SK-N-SH (cell line): ENCODE measurements around the gene IMPDH1. TPM values are rescaled to one million over a fixed set of nuclear protein-coding genes. Genes with fewer than 3 reads are reported as not detected.

Experiments
- CTCF ChIA-PET: fragments of 300-600, 350-600 bp; formaldehyde crosslinking; extraction: SDS; loops from one replicate; lab custom pipeline; 2021; lab: Yijun Ruan, JAX
- POLR2A ChIA-PET: fragments of 350-600 bp; sonication (Branson Sonifier 250); formaldehyde crosslinking; extraction: SDS; loops from one replicate; lab custom pipeline; 2020; ENCODE audit warnings: antibody characterized with exemption, inconsistent platforms; lab: Yijun Ruan, JAX
- DNase-seq: peaks from one replicate; pipeline ENCODE4 v3.0.0; 2012
- H2AFZ ChIP-seq: fragments of 200-600 bp; sonication (generic); 2 replicates; pipeline ENCODE4 v1.8.1; 2016; ENCODE audit warnings: antibody characterized with exemption, mild to moderate bottlenecking, low read depth
- H3F3A ChIP-seq: fragments of 200-600 bp; sonication (generic); replicated peaks from 2 replicates; pipeline ENCODE3; 2016; ENCODE audit warnings: antibody characterized with exemption, mild to moderate bottlenecking; ENCODE audit not compliant: insufficient read depth
- H3K27ac ChIP-seq, 2 experiments: fragments of 200-500 bp in 1 of 2; fragments of 200-600 bp in 1 of 2; sonication (Bioruptor generic) in 1 of 2; sonication (generic), shearing (Covaris generic) in 1 of 2; 2 replicates each; pipeline versions ENCODE4 v1.5.1 to v1.6.1; 2014 to 2016; ENCODE audit warnings: low read depth in 2 of 2, inconsistent platforms in 1 of 2, low read length in 1 of 2, mild to moderate bottlenecking in 1 of 2, mixed read lengths in 1 of 2
- H3K27me3 ChIP-seq: fragments of 200-600 bp; sonication (generic), shearing (Covaris generic); 2 replicates; pipeline ENCODE4 v1.6.1; 2016; ENCODE audit warnings: mixed run types; ENCODE audit not compliant: insufficient read depth
- H3K36me3 ChIP-seq, 2 experiments: fragments of 200-500 bp in 1 of 2; fragments of 200-600 bp in 1 of 2; sonication (Bioruptor generic) in 1 of 2; sonication (generic) in 1 of 2; replicated peaks in 1 of 2; 2 replicates each; pipeline versions ENCODE3 to v1.5.1; 2014 to 2016; ENCODE audit warnings: low read length in 1 of 2, mild to moderate bottlenecking in 1 of 2; ENCODE audit not compliant: insufficient read depth in 2 of 2, control insufficient read depth in 1 of 2
- H3K4me1 ChIP-seq, 2 experiments: fragments of 200-500 bp in 1 of 2; fragments of 200-600 bp in 1 of 2; sonication (Bioruptor generic) in 1 of 2; sonication (generic), shearing (Covaris generic) in 1 of 2; 2 replicates each; pipeline versions ENCODE4 v1.5.1 to v1.6.1; 2014 to 2016; ENCODE audit warnings: low read depth in 1 of 2, low read length in 1 of 2, mixed run types in 1 of 2; ENCODE audit not compliant: insufficient read depth in 2 of 2, control insufficient read depth in 1 of 2
- H3K4me2 ChIP-seq: fragments of 200-600 bp; sonication (generic), shearing (Covaris generic); 2 replicates; pipeline ENCODE4 v1.6.1; 2017; ENCODE audit warnings: mixed run types
- H3K4me3 ChIP-seq, 2 experiments: fragments of 200-500 bp in 1 of 2; fragments of 200-600 bp in 1 of 2; sonication (Bioruptor generic) in 1 of 2; sonication (generic), shearing (Covaris generic) in 1 of 2; 2 replicates each; pipeline versions ENCODE4 v1.5.1 to v1.8.1; 2014 to 2016; ENCODE audit warnings: low read depth in 2 of 2, inconsistent platforms in 1 of 2, low read length in 1 of 2, mild to moderate bottlenecking in 1 of 2, mixed read lengths in 1 of 2, moderate library complexity in 1 of 2
- H3K79me2 ChIP-seq: fragments of 200-600 bp; sonication (generic); 2 replicates; pipeline ENCODE4 v1.8.1; 2017; ENCODE audit warnings: mild to moderate bottlenecking; ENCODE audit not compliant: insufficient read depth
- H3K9ac ChIP-seq: fragments of 200-600 bp; sonication (generic); 2 replicates; pipeline ENCODE4 v1.6.1; 2017; ENCODE audit warnings: mixed run types
- H3K9me2 ChIP-seq: fragments of 200-600 bp; sonication (generic); 2 replicates; pipeline ENCODE4 v1.6.1; 2017; ENCODE audit warnings: mixed run types
- H3K9me3 ChIP-seq: fragments of 200-600 bp; sonication (generic); 2 replicates; pipeline ENCODE4 v1.6.1; 2017; ENCODE audit warnings: mixed run types, mild to moderate bottlenecking, moderate library complexity
- H4K20me1 ChIP-seq: fragments of 200-600 bp; sonication (generic); 2 replicates; pipeline ENCODE4 v1.6.1; 2017; ENCODE audit warnings: mild to moderate bottlenecking, mixed run types; ENCODE audit not compliant: insufficient read depth
- CHD2 ChIP-seq: fragments of 150-350 bp; IDR thresholded peaks from 2 replicates; pipeline ENCODE4 v1.6.1; 2018; ENCODE audit warnings: low read length; ENCODE audit not compliant: partially characterized antibody
- CTCF ChIP-seq: fragments of 200-600 bp; sonication (generic); IDR thresholded peaks from 2 replicates; pipeline ENCODE4 v1.6.1; 2017; ENCODE audit warnings: antibody characterized with exemption, mild to moderate bottlenecking, moderate library complexity
- EZH2phosphoT487 ChIP-seq: fragments of 200-600 bp; sonication (generic); IDR thresholded peaks from 2 replicates; pipeline ENCODE4 v1.6.1; 2017; ENCODE audit warnings: low read depth, mixed run types, mild to moderate bottlenecking, antibody characterized with exemption, moderate library complexity, borderline replicate concordance
- FOSL2 ChIP-seq: IDR thresholded peaks from 2 replicates; pipeline ENCODE4 v1.4.0; 2012; ENCODE audit warnings: low read depth, mild to moderate bottlenecking, moderate library complexity, borderline replicate concordance
- FOXM1 ChIP-seq: IDR thresholded peaks from 2 replicates; pipeline ENCODE4 v1.4.0; 2012; ENCODE audit warnings: low read depth, mild to moderate bottlenecking
- GABPA ChIP-seq: IDR thresholded peaks from 2 replicates; pipeline ENCODE4 v1.4.0; 2012; ENCODE audit warnings: low read depth, mild to moderate bottlenecking
- GATA2 ChIP-seq: sonication (generic); formaldehyde crosslinking; IDR thresholded peaks from 2 replicates; pipeline ENCODE4 v1.5.0; 2020; ENCODE audit warnings: mild to moderate bottlenecking, missing genetic modification reagents
- MXI1 ChIP-seq: IDR thresholded peaks from 2 replicates; pipeline ENCODE4 v1.6.1; 2012; ENCODE audit warnings: mild to moderate bottlenecking, low read depth, low read length, improper control_type of control experiment
- NFIC ChIP-seq: IDR thresholded peaks from 2 replicates; pipeline ENCODE4 v1.4.0; 2012; ENCODE audit warnings: borderline replicate concordance
- NRF1 ChIP-seq: IDR thresholded peaks from 2 replicates; pipeline ENCODE4 v1.6.1; 2012; ENCODE audit warnings: low read depth, mild to moderate bottlenecking, low read length
- PBX3 ChIP-seq: IDR thresholded peaks from 2 replicates; pipeline ENCODE4; 2012
- POLR2AphosphoS5 ChIP-seq: IDR thresholded peaks from 2 replicates; pipeline ENCODE4 v1.6.1; 2012; ENCODE audit warnings: low read depth, low read length
- REST ChIP-seq: IDR thresholded peaks from 2 replicates; pipeline ENCODE4 v1.6.1; 2012; ENCODE audit warnings: mild to moderate bottlenecking, low read depth, low read length, moderate library complexity
- SMC3 ChIP-seq: IDR thresholded peaks from 2 replicates; pipeline ENCODE4 v1.6.1; 2012; ENCODE audit warnings: low read depth, low read length, improper control_type of control experiment
- TAF1 ChIP-seq: IDR thresholded peaks from 2 replicates; pipeline ENCODE4 v1.6.1; 2012; ENCODE audit warnings: low read depth, mild to moderate bottlenecking, low read length, moderate library complexity, borderline replicate concordance
- ZBTB33 ChIP-seq: IDR thresholded peaks from 2 replicates; pipeline ENCODE4 v1.4.0; 2012; ENCODE audit warnings: low read depth, borderline replicate concordance
- WGBS: methylation state at CpG from one replicate; pipeline ENCODE4 v1.1.6; 2017; ENCODE audit warnings: low lambda C conversion rate; 5-methylcytosine and 5-hydroxymethylcytosine counted together
- polyA plus RNA-seq, 3 experiments: library from polyadenylated mRNA; depleted of rRNA; stranded (reverse); fragments of >200 nt; gene quantifications; 2 replicates each; pipeline ENCODE4 v1.2.3, GENCODE V29; 2012
- TF ChIP-seq, protein P1 (sequence below): IDR thresholded peaks from 2 replicates; pipeline ENCODE4 v1.4.0; 2012; ENCODE audit warnings: low read depth, borderline replicate concordance
- TF ChIP-seq, protein P2 (sequence below): fragments of 150-350 bp; IDR thresholded peaks from 2 replicates; pipeline ENCODE4 v1.6.1; 2017; ENCODE audit warnings: antibody characterized with exemption, low read length, low read depth, borderline replicate concordance
- TF ChIP-seq, protein P3 (sequence below): fragments of 150-350 bp; IDR thresholded peaks from 2 replicates; pipeline ENCODE4 v1.6.1; 2016; ENCODE audit warnings: mild to moderate bottlenecking, low read depth, low read length

IMPDH1 gene
- polyA plus RNA-seq, 1 of the 3 experiments (the other 2 are of a cell fraction) = 80.4 TPM

GRCh38 chr7:128447941-128448564, 38.3 kb upstream of the IMPDH1 start:
- WGBS = 94% methylated on average over 3 of the region's 4 CpGs
- H3F3A ChIP-seq = peaks cover 3% of the 10 kb centered on the region
- H3K4me2 ChIP-seq = no peak overlapping the region
- H3K27me3 ChIP-seq = no peaks in the 10 kb centered on the region
- no peak overlapping the region for H2AFZ ChIP-seq
- TF ChIP-seq EZH2phosphoT487 (no peak), GABPA (no peak), SMC3 (no peak), POLR2AphosphoS5 (no peak), CTCF (no peak), MXI1 (no peak), FOXM1 (no peak), TAF1 (no peak), GATA2 (CRISPR knock-in tag) (no peak), NRF1 (no peak), CHD2 (no peak), NFIC (no peak), REST (no peak), FOSL2 (no peak), ZBTB33 (no peak), PBX3 (no peak)
- TF ChIP-seq, protein P1, sequence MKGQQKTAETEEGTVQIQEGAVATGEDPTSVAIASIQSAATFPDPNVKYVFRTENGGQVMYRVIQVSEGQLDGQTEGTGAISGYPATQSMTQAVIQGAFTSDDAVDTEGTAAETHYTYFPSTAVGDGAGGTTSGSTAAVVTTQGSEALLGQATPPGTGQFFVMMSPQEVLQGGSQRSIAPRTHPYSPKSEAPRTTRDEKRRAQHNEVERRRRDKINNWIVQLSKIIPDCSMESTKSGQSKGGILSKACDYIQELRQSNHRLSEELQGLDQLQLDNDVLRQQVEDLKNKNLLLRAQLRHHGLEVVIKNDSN = no peak
- TF ChIP-seq, protein P2, sequence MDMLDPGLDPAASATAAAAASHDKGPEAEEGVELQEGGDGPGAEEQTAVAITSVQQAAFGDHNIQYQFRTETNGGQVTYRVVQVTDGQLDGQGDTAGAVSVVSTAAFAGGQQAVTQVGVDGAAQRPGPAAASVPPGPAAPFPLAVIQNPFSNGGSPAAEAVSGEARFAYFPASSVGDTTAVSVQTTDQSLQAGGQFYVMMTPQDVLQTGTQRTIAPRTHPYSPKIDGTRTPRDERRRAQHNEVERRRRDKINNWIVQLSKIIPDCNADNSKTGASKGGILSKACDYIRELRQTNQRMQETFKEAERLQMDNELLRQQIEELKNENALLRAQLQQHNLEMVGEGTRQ = no peak
- TF ChIP-seq, protein P3, sequence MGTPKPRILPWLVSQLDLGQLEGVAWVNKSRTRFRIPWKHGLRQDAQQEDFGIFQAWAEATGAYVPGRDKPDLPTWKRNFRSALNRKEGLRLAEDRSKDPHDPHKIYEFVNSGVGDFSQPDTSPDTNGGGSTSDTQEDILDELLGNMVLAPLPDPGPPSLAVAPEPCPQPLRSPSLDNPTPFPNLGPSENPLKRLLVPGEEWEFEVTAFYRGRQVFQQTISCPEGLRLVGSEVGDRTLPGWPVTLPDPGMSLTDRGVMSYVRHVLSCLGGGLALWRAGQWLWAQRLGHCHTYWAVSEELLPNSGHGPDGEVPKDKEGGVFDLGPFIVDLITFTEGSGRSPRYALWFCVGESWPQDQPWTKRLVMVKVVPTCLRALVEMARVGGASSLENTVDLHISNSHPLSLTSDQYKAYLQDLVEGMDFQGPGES = no peak
- no peaks in the 10 kb centered on the region for H4K20me1 ChIP-seq
- ChIA-PET CTCF (interaction anchor here (0.6 to 5.7 kb wide), 7 partner anchors 12 to 204 kb away, joined by 3 to 38 read pairs (median 4); no protein-coding TSS in a partner anchor), POLR2A (interaction anchor here (0.6 kb wide), 1 partner anchor 12 kb away, joined by 3 read pairs; no protein-coding TSS in a partner anchor)
- no peak overlapping the region for H3K4me3 ChIP-seq
- H3K79me2 ChIP-seq = no peaks in the 10 kb centered on the region
- H3K27ac ChIP-seq = no peak overlapping the region
- H3K9me2 ChIP-seq = no peaks in the 10 kb centered on the region
- no peak overlapping the region for H3K9ac ChIP-seq
- H3K9me3 ChIP-seq = no peaks in the 10 kb centered on the region
- H3K4me1 ChIP-seq = peaks cover 0 to 18% of the 10 kb centered on the region in 2 experiments; a peak in 1 of 4 replicates
- H3K36me3 ChIP-seq = no peaks in the 10 kb centered on the region
- DNase-seq = no peak
